ENCODE measurements around the gene ATP1A4.
"Not testable (repeated sequence)": the region's sequence is repeated elsewhere in the genome, so short reads cannot be mapped to it uniquely, and the experiment has no call there.

Gene ATP1A4

GRCh38 chr1:160124705-160125478 lies 26.5 kb upstream of the ATP1A4 start:
- peak; percentile 10 for DNase-seq

DNA sequence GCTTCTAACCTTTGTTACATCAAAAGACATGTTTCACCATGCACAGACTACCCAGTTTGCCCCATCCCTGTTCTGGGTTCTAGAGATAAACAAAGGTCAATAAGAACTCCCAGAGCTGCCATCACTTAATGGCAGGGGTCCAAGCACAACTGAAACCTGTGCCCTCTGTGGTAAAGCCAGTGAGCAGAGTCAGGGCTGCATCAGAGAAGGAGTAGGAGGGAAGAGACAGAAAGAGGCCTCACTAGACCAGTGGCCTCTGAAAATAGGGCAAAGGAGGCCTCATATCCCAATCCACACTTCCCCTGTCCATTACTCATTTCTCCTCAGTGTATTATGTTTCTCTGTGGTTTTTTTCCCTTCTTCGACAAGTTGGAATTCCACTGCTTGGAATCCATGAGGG lies 25.7 kb upstream of the ATP1A4 start:
- DNase-seq = peak; percentile 52

DNA sequence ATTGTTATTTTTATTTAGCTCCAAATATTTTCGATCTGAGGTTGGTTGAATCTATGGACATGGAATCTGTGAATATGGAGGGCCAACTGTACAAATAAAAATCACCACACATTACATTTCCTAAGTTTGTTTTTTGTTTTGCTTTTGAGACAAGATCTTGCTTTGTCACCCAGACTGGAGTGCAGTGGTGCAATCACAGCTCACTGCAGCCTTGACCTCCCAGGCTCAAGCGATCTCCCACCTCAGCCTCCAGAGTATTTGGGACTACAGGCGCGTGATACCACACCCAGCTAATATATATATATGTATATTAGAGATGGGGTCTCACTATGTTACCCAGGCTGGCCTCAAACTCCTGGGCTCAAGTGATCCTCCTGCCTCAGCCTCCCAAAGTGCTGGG lies 25.1 kb upstream of the ATP1A4 start:
- DNase-seq = not testable (repeated sequence)

GRCh38 chr1:160127381-160127780 lies 24.0 kb upstream of the ATP1A4 start:
- DNase-seq = no peak

- DNase-seq = peak; percentile 54
Observed at GRCh38 chr1:160127865-160128523, 23.4 kb upstream of the ATP1A4 start.

DNA sequence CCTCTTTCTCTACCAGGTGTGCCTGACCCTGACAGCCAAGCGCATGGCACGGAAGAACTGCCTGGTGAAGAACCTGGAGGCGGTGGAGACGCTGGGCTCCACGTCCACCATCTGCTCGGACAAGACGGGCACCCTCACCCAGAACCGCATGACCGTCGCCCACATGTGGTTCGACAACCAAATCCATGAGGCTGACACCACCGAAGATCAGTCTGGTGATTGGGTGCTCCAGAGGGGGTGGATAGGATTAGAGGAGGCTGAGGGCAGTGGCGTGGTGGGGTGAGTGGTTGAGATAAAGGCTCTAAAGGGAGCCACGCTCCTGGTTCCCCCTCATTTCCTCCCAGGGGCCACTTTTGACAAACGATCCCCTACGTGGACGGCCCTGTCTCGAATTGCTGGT lies 22.8 kb upstream of the ATP1A4 start:
- DNase-seq = no peak

- DNase-seq = no peak
Observed at GRCh38 chr1:160129046-160129445, 22.4 kb upstream of the ATP1A4 start.

DNA sequence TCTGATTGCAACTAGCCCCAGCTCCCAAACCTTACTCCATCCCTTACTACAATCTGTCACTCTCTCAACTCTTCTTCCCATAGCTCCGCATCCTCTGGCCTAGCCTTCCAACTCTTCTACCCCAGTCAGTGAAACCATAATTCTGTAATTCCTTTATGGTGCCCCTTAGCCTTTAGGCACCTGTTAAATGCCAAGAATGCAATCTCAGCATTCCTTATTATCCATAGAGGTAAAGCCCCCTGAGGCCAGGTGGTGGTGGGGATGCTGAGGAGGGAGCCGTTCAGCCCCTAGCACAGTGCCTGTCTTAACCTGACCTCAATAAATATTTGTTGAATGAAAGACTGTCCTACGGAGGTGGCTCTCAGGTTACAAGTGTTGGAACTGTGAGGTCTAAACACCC lies 21.8 kb upstream of the ATP1A4 start:
- DNase-seq = no peak

DNA sequence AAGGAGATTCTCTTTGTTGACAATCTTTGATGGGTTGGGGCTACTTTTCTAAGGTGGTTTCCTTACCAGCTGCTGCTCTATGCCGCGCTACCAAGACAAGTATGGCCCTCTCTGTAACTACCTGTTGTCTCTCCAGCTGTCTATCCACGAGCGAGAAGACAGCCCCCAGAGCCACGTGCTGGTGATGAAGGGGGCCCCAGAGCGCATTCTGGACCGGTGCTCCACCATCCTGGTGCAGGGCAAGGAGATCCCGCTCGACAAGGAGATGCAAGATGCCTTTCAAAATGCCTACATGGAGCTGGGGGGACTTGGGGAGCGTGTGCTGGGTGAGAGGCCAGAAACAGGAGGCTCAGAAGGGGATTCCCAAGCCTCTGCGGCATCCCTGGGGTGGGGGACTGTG lies 21.4 kb upstream of the ATP1A4 start:
- no peak for DNase-seq

- no peak for DNase-seq
Observed at GRCh38 chr1:160130486-160130885, 20.9 kb upstream of the ATP1A4 start.

- DNase-seq = no peak
Observed at GRCh38 chr1:160130939-160131338, 20.5 kb upstream of the ATP1A4 start.

GRCh38 chr1:160131803-160132565 lies 19.4 kb upstream of the ATP1A4 start:
- DNase-seq = no peak

GRCh38 chr1:160133990-160134770 lies 17.2 kb upstream of the ATP1A4 start:
- DNase-seq = no peak

DNA sequence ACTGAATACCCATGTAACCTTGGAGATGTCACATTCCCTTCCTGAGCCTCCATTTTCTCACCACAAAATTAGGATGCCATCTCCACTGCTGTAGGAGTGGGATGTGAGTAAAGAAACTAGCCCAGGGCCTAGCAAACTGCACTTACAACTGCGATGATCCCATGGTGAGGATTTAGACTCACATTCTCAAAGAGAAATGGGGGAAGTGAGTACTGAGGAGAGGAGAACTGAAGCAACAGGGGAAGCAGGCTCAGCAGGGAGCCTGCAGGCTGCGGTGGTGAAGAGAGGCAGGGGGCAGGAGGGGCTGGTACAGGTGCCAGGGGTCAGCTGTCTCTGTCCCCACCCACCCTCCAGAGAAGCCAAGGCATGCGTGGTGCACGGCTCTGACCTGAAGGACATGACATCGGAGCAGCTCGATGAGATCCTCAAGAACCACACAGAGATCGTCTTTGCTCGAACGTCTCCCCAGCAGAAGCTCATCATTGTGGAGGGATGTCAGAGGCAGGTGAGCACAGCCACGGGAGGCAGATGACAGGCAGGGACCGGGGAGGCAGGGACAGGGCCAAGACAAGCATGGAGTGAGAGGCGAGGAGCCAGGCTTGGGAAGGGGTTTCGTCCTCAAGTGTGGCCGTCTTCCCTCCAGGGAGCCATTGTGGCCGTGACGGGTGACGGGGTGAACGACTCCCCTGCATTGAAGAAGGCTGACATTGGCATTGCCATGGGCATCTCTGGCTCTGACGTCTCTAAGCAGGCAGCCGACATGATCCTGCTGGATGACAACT lies 16.4 kb upstream of the ATP1A4 start:
- peak; percentile 62 for DNase-seq

DNA sequence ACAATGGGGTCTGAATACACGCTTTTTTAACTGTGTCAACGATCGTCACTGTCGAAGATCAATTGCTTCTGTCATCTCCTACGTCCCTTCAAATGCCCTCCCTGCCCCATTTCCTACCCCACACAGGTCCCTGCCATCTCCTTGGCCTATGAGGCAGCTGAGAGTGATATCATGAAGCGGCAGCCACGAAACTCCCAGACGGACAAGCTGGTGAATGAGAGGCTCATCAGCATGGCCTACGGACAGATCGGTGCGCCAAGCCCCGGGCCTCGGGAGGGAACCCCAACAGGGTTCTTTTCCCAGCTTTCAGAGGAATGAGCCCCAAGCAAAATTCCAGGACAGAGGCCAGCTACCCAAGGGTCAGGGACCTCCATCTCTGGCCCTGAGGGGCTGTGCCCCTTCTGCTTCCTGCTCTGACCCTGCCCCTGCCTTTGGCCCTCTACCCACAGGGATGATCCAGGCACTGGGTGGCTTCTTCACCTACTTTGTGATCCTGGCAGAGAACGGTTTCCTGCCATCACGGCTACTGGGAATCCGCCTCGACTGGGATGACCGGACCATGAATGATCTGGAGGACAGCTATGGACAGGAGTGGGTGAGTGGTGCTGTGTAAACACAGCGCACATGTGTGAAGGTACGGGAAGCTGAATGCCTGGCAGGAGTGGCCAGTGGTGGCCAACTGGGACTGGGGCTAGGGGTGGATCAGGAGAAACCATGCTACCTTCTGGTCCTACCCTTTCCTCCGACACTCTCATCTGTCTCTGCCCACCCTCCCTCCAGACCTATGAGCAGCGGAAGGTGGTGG lies 15.1 kb upstream of the ATP1A4 start:
- DNase-seq = no peak

- no peak for DNase-seq
Observed at GRCh38 chr1:160136926-160137200, 14.5 kb upstream of the ATP1A4 start.

DNA sequence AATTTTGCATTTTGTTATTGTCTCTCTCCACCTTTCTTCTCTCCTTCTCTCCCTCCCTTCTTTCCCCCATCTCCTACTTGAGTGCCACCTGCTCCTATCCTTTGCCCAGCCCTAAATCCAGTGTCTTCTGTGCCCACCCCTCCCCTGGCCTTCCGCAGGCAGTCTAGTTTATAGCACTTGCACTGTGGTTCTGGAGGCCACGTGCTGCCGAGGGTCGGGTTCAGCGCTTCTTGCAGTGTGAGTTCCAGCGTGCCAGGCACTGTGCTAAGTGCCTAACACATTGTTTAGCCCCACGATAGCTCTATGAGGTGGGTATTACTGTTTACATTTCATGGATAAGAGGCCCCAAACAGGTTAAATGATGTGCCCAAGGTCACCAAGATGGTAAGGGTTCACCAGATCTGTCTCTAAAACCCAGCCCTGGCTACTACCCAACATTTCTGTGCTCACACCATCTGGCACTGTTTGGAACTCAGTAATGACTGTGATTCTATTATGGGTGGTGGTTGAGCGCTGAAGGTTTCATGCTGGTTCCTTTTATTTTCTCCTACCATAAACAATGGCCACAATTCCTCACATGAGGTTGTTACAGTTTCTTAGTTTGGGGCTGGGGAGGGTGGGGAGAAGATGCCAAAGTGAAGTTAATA lies 14.1 kb upstream of the ATP1A4 start:
- DNase-seq = no peak

- no peak for DNase-seq
Observed at GRCh38 chr1:160139840-160140239, 11.6 kb upstream of the ATP1A4 start.

GRCh38 chr1:160143695-160144094 lies 7.7 kb upstream of the ATP1A4 start:
- peak; percentile 73 for DNase-seq

GRCh38 chr1:160144921-160145320 lies 6.5 kb upstream of the ATP1A4 start:
- DNase-seq = no peak

GRCh38 chr1:160146107-160146506 lies 5.3 kb upstream of the ATP1A4 start:
- DNase-seq = no peak

Measured in inflammatory macrophage treated with lipopolysaccharide for 4 hours (primary cell).